ENCODE measurements around the gene TSHZ3. TPM values are rescaled to one million over a fixed set of nuclear protein-coding genes. Genes with fewer than 3 reads are reported as not detected.

The TSHZ3 gene
- total and polyA plus RNA-seq, 2 of the 13 experiments (the other 11 are each of a cell fraction or from before 2014, with no cell fraction given), result not detected

- H2AFZ ChIP-seq (ENCODE audit: low read length), result no peak overlapping the region
- in situ Hi-C loops (cut with HindIII; ENCODE audit: extremely low pct_ligation_motif_present, low pct_unique_long_range_greater_than_20kb) (no loop called here), intact Hi-C loops (cut with micrococcal nuclease; ENCODE audit: unreplicated experiment) (no loop called here)
- DNase-seq (ENCODE audit: low spot score) (no peak), FAIRE-seq (no peak), ATAC-seq (no peak)
- no peaks in the 10 kb centered on the region; the same call in 1 of the 2 replicates for H3K9me3 ChIP-seq (ENCODE audit: low read length)
- no peaks in the 10 kb centered on the region for H3K36me3 ChIP-seq (replicated peaks in 1 of 2; ENCODE audit: control insufficient read depth in 1 of 2, insufficient read depth in 2 of 2, low read length in 2 of 2)
- no peak overlapping the region for H3K4me3 ChIP-seq (replicated peaks in 1 of 3; ENCODE audit: insufficient read depth in 1 of 3, low read depth in 2 of 3, low read length in 3 of 3)
- no peak overlapping the region for H3K4me2 ChIP-seq (ENCODE audit: low read depth, low read length)
- H3K27ac ChIP-seq (ENCODE audit: extremely low read length, insufficient read depth, low read length), result no peak overlapping the region
- BruUV-seq (replicated peaks), result no TSS peak
- no peaks in the 10 kb centered on the region for H3K4me1 ChIP-seq (ENCODE audit: insufficient read depth, low read length)
- ChIA-PET CTCF (ENCODE audit: low intra/inter-chr PET ratio, low total read pairs) (no interaction called here), POLR2A (no interaction called here)
- no peaks in the 10 kb centered on the region for H3K79me2 ChIP-seq (ENCODE audit: insufficient read depth, low read length)
- no peaks in the 10 kb centered on the region for H4K20me1 ChIP-seq (ENCODE audit: insufficient read depth, low read length)
- 62% methylated on average over 4 of the region's 6 CpGs for WGBS (ENCODE audit: low lambda C conversion rate)
- H3K9ac ChIP-seq (ENCODE audit: insufficient read depth, low read depth, low read length), result no peak overlapping the region
- no peaks in the 10 kb centered on the region; a peak in 1 of 5 replicates for H3K27me3 ChIP-seq (ENCODE audit: control insufficient read depth in 1 of 2, insufficient read depth in 2 of 2, low read length in 2 of 2)
- no peak for TF ChIP-seq TOE1 (CRISPR knock-in tag; IDR thresholded peaks at IDR 0.05)
- TF ChIP-seq HNF1B (CRISPR knock-in tag; IDR thresholded peaks at IDR 0.05), result no peak
- TF ChIP-seq ZNF318 (CRISPR knock-in tag; IDR thresholded peaks at IDR 0.05), result no peak
- no peak for TF ChIP-seq IRF2 (CRISPR knock-in tag; IDR thresholded peaks at IDR 0.05)
- TF ChIP-seq GTF3A (CRISPR knock-in tag; conservative IDR thresholded peaks at IDR 0.05), result no peak
- TF ChIP-seq AGO1 (IDR thresholded peaks at IDR 0.05; ENCODE audit: low read depth, low read length, poor library complexity, severe bottlenecking), result no peak
- TF ChIP-seq THAP8 (CRISPR knock-in tag; IDR thresholded peaks at IDR 0.05; ENCODE audit: borderline replicate concordance), result no peak
- TF ChIP-seq ZNF850 (CRISPR knock-in tag; conservative IDR thresholded peaks at IDR 0.05), result no peak
- TF ChIP-seq TBP (CRISPR knock-in tag; IDR thresholded peaks at IDR 0.05), result no peak
- no peak for TF ChIP-seq ZNF337 (CRISPR knock-in tag; IDR thresholded peaks at IDR 0.05; ENCODE audit: borderline replicate concordance, low read depth)
- TF ChIP-seq ZNF382 (CRISPR knock-in tag; IDR thresholded peaks at IDR 0.05; ENCODE audit: borderline replicate concordance), result no peak
- TF ChIP-seq TRIM22 (IDR thresholded peaks at IDR 0.05), result no peak
- no peak for TF ChIP-seq ZNF557 (CRISPR knock-in tag; IDR thresholded peaks at IDR 0.05)
- TF ChIP-seq ZNF24 (IDR thresholded peaks at IDR 0.05), result no peak
Measured at GRCh38 chr19:31380854-31381253, 31.6 kb upstream of the TSHZ3 start.

All from HepG2 (cell line).